Measurements from ENCODE around the gene NSUN6. TPM values are rescaled to one million over a fixed set of nuclear protein-coding genes. Genes with fewer than 3 reads are reported as not detected.
"Not testable (repeated sequence)": the region's sequence is repeated elsewhere in the genome, so short reads cannot be mapped to it uniquely, and the experiment has no call there.

Gene NSUN6
- polyA plus RNA-seq, 6 donors from 2014 or later = 4.1 to 11.8 (median 7.8) TPM

DNA sequence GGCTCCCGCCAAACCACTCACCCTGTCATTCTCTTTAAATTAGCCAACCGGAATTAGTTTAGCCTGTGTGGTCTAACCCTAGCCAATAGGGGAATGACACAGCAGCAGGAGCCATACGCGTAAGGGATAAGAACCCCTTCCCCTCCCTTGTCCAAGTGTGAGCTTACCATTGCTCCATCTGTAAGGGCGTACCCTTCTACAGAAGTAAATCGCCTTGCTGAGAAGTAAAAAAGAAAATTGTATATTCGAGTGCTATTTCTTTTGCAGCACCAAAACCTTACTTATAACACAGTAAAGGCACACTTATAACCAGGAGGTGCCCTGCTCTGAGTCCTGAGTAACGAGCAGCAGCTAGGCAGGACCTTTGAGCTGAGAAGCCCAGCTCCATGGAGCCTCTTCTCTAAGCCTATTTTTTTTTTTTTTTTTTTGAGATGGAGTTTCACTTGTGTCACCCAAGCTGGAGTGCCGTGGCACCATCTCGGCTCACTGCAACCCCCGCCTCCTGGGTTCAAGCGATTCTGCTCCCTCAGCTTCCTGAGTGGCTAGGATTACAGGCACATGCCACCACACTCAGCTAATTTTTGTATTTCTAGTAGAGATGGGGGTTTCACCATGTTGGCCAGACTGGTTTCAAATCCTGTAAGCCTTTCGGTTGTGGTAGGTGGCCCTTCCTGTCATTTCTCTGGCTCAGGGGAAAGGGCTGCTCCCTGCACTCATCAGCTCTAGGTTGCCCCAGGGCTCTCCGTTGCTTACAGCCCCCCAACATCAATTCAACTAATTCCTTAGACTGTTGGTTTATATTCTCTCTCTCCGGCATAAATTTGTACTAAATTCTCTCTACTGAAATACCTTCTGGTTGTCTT is 73.3 kb downstream of the NSUN6 start:
- no peaks in the 10 kb centered on the region for H3K27me3 Mint-ChIP-seq
- H3K4me1 Mint-ChIP-seq = peaks cover 0 to under 1% (median 0%) of the 10 kb centered on the region in 3 donors
- DNase-seq = no peak
- no peak for ATAC-seq (ENCODE audit: low read depth in 2 of 2)
- H3K4me3 Mint-ChIP-seq = no peak overlapping the region
- peaks cover 55 to 67% of the 10 kb centered on the region in 2 donors for H3K36me3 Mint-ChIP-seq
- peaks cover 1 to 15% (median 10%) of the 10 kb centered on the region in 7 donors for H3K9me3 Mint-ChIP-seq
- H3K27ac Mint-ChIP-seq = no peak overlapping the region

GRCh38 chr10:18576586-18576985 is 74.8 kb downstream of the NSUN6 start:
- Mint-ChIP-seq H3K27ac (no peak overlapping the region), H3K4me1 (no peaks in the 10 kb centered on the region), H3K27me3 (no peaks in the 10 kb centered on the region), H3K9me3 (peaks cover 1 to 15% (median 10%) of the 10 kb centered on the region in 7 donors), H3K4me3 (no peak overlapping the region), H3K36me3 (peaks cover 49 to 54% of the 10 kb centered on the region in 2 donors)
- ATAC-seq (ENCODE audit: low read depth in 2 of 2) (no peak), DNase-seq (no peak)

DNA sequence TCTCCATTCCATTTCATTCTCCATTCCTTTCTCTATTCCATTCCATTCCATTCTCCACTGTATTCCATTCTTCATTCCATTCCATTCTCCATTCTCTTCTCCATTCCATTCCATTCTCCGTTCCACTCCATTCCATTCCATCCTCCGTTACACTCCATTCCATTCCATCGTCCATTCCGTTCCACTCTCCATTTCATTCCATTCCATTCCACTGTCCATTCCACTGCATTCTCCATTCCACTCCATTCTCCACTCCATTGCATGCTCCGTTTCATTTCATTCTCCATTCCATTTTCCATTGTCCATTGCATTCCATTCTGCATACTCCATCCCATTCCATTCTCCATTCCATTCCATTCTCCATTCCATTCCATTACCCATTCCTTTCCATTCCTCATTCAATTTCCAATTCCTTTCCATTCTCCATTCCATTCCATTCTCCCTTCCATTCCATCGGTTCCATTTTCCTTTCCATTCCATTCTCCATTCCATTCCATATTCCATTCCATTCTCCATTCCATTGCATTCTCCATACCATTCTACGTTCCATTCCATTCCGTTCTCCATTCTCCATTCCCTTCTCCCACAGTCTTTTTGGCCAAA is 78.3 kb downstream of the NSUN6 start:
- Mint-ChIP-seq H3K4me3 (no peak overlapping the region), H3K4me1 (no peaks in the 10 kb centered on the region), H3K27ac (no peak overlapping the region), H3K27me3 (no peaks in the 10 kb centered on the region), H3K36me3 (peaks cover 22 to 28% of the 10 kb centered on the region in 2 donors), H3K9me3 (peaks cover 1 to 8% (median 5%) of the 10 kb centered on the region in 7 donors)
- no peak for DNase-seq
- no peak for ATAC-seq (ENCODE audit: low read depth in 2 of 2)

DNA sequence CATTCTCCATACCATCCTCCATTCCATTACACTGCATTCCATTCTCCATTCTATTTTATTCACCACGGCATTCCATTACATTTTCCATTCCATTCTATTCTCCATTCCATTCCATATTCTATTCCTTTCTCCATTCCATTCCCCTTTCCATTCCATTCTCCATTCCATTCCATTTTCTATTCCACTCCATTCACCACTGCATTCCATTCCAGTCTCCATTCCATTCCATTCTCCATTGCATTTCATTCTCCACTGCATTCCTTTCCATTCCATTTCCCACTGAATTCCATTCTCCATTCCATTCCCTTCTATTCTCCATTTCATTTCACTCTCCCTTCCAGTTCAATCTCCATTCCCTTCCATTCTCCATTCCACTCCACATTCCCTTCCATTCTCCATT is 79.6 kb downstream of the NSUN6 start:
- peaks cover 0 to 5% (median 0%) of the 10 kb centered on the region in 7 donors for H3K9me3 Mint-ChIP-seq
- DNase-seq = no peak
- no peaks in the 10 kb centered on the region for H3K27me3 Mint-ChIP-seq
- H3K36me3 Mint-ChIP-seq = peaks cover 11 to 18% of the 10 kb centered on the region in 2 donors
- no peaks in the 10 kb centered on the region for H3K4me1 Mint-ChIP-seq
- no peak overlapping the region for H3K4me3 Mint-ChIP-seq
- no peak for ATAC-seq (ENCODE audit: low read depth in 2 of 2)
- H3K27ac Mint-ChIP-seq = no peak overlapping the region

DNA sequence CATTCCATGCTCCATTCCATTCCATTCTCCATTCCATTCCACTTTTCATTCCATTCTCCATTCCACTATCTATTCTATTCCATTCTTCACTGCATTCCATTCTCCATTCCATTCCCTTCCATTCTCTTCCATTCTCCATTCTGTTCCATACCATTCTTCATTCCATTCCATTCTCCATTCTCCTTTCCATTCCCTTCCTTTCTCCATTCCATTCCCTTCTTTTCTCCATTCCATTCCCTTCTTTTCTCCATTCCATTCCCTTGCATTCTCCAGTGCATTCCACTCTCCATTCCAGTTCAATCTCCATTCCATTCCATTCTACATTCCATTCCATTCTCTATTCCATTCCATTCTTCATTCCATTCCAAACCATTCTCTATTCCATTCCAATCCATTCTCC is 80.3 kb downstream of the NSUN6 start:
- DNase-seq = no peak
- ATAC-seq (ENCODE audit: low read depth in 2 of 2) = no peak
- Mint-ChIP-seq H3K27me3 (no peaks in the 10 kb centered on the region), H3K4me1 (no peaks in the 10 kb centered on the region), H3K36me3 (peaks cover 7 to 14% of the 10 kb centered on the region in 2 donors), H3K27ac (no peak overlapping the region), H3K4me3 (no peak overlapping the region), H3K9me3 (peaks cover 0 to 3% (median 0%) of the 10 kb centered on the region in 7 donors)

- H3K27ac Mint-ChIP-seq; H3K9me3 Mint-ChIP-seq; ATAC-seq (ENCODE audit: low read depth in 2 of 2); H3K27me3 Mint-ChIP-seq; H3K4me3 Mint-ChIP-seq; H3K36me3 Mint-ChIP-seq; DNase-seq; H3K4me1 Mint-ChIP-seq: not testable (repeated sequence)
Observed at GRCh38 chr10:18570386-18570785, 81.0 kb downstream of the NSUN6 start.

DNA sequence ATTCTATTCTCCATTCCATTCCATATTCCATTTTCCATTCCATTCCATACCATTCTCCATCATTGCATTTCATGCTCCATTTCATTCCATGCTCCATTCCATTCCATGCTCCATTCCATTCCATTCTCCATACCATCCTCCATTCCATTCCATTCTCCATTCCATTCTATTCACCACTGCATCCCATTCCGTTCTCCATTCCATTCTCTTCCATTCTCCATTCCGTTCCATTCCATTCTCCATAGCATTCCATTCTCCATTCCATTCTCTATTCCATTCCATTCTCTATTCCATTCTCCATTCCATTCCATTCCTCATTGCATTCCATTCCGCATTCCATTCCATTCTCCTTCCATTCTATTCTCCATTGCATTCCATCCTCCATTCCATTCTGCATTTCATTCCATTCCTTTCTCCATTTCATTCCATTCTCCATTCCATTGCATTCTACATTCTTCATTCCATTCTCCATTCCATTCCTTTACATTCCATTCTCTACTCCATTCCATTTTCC is 84.0 kb downstream of the NSUN6 start:
- H3K27me3 Mint-ChIP-seq = no peaks in the 10 kb centered on the region
- DNase-seq (no peak), ATAC-seq (ENCODE audit: low read depth in 2 of 2) (no peak)
- H3K36me3 Mint-ChIP-seq = no peaks in the 10 kb centered on the region
- H3K4me3 Mint-ChIP-seq = no peak overlapping the region
- no peak overlapping the region for H3K27ac Mint-ChIP-seq
- no peaks in the 10 kb centered on the region for H3K9me3 Mint-ChIP-seq
- H3K4me1 Mint-ChIP-seq = no peaks in the 10 kb centered on the region

GRCh38 chr10:18566177-18566576 is 85.2 kb downstream of the NSUN6 start:
- no peaks in the 10 kb centered on the region for H3K36me3 Mint-ChIP-seq
- no peak overlapping the region for H3K27ac Mint-ChIP-seq
- no peaks in the 10 kb centered on the region for H3K4me1 Mint-ChIP-seq
- no peak overlapping the region for H3K4me3 Mint-ChIP-seq
- no peaks in the 10 kb centered on the region for H3K27me3 Mint-ChIP-seq
- no peaks in the 10 kb centered on the region for H3K9me3 Mint-ChIP-seq
- no peak for ATAC-seq (ENCODE audit: low read depth in 2 of 2)
- no peak for DNase-seq

GRCh38 chr10:18565006-18565405 is 86.4 kb downstream of the NSUN6 start:
- no peaks in the 10 kb centered on the region for H3K4me1 Mint-ChIP-seq
- H3K4me3 Mint-ChIP-seq = no peak overlapping the region
- no peaks in the 10 kb centered on the region for H3K27me3 Mint-ChIP-seq
- no peak overlapping the region for H3K27ac Mint-ChIP-seq
- no peaks in the 10 kb centered on the region for H3K9me3 Mint-ChIP-seq
- no peaks in the 10 kb centered on the region for H3K36me3 Mint-ChIP-seq
- no peak for DNase-seq
- ATAC-seq (ENCODE audit: low read depth in 2 of 2) = no peak

DNA sequence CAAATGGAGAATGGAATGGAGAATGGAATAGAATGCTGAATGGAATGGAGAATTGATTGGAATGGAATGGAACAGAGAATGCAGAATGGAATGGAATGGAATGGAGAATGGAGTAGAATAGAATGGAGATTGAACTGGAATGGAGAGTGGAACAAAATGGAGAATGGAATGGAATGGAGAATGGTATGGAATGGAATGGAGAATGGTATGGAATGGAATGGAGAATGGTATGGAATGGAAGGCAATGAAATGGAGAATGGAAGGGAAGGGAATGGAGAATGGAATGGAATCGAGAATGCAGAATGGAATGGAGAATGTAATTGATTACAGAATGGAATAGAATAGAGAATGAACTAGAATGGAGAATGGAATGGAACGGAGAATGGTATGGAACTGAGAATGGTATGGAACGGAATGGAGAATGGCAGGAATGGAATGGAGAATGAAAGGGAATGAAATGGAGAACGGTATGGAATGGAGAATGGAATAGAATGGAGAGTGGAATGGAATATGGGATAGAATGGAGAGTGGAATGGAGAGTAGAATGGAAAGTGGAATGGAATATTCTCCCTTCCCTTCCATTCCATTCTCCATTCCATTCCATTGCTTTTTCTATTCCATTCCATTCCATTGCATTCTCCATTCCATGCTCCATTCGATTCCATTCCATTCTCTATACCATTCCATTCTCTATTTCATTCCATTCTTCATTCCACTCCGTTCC is 88.2 kb downstream of the NSUN6 start:
- ATAC-seq (ENCODE audit: low read depth in 2 of 2) (no peak), DNase-seq (no peak)
- Mint-ChIP-seq H3K4me3 (no peak overlapping the region), H3K27me3 (no peaks in the 10 kb centered on the region), H3K27ac (no peak overlapping the region), H3K9me3 (no peaks in the 10 kb centered on the region), H3K4me1 (no peaks in the 10 kb centered on the region), H3K36me3 (no peaks in the 10 kb centered on the region)

DNA sequence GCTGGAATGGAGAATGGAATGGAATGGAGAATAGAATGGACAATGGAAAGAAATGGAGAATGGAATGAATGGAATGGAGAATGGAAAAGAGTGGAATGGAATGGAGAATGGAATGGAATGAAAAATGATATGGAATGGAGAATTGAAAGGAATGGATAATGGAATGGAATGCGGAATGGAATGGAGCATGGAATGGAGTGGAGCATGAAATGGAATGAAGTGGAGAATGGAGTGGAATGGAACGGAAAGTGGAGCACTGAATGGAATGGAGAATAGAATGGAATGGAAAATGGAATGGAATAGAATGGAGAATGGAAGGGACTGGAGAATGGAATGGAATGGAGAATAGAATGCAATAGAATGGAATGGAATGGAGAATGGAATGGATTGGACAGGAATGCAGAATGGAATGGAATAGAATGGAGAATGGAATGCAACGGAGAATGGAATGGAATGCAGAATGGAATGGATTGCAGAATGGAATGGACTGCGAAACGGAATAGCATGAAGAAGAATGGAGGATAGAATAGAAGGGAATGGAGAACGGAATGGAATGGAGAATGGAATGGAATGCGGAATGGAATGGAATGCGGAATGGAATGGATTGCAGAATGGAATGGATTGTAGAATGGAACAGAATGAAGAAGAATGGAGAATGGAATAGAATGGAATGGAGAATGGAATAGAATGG is 89.4 kb downstream of the NSUN6 start:
- Mint-ChIP-seq H3K9me3 (no peaks in the 10 kb centered on the region), H3K27ac (no peak overlapping the region), H3K4me3 (no peak overlapping the region), H3K4me1 (no peaks in the 10 kb centered on the region), H3K27me3 (no peaks in the 10 kb centered on the region), H3K36me3 (no peaks in the 10 kb centered on the region)
- no peak for DNase-seq
- no peak for ATAC-seq (ENCODE audit: low read depth in 2 of 2)

DNA sequence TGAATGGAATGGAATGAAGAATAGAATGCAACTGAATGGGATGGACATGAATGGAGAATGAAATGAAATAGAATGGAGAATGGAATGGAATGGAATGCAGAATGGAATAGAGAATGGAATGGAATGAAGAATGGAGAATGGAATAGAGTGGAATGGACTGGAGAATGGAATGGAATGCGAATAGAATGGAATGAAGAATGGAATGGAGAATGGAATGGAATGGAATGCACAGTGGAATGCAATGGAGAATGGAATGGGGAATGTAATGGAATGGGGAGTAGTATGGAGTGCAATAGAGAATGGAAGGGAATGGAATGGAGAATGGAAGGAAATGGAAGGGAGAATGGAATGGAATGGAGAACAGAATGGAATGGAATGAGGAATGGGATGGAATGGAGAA is 93.4 kb downstream of the NSUN6 start:
- Mint-ChIP-seq H3K4me3 (no peak overlapping the region), H3K27me3 (no peaks in the 10 kb centered on the region), H3K9me3 (no peaks in the 10 kb centered on the region), H3K36me3 (no peaks in the 10 kb centered on the region), H3K4me1 (no peaks in the 10 kb centered on the region), H3K27ac (no peak overlapping the region)
- DNase-seq (no peak), ATAC-seq (ENCODE audit: low read depth in 2 of 2) (no peak)

DNA sequence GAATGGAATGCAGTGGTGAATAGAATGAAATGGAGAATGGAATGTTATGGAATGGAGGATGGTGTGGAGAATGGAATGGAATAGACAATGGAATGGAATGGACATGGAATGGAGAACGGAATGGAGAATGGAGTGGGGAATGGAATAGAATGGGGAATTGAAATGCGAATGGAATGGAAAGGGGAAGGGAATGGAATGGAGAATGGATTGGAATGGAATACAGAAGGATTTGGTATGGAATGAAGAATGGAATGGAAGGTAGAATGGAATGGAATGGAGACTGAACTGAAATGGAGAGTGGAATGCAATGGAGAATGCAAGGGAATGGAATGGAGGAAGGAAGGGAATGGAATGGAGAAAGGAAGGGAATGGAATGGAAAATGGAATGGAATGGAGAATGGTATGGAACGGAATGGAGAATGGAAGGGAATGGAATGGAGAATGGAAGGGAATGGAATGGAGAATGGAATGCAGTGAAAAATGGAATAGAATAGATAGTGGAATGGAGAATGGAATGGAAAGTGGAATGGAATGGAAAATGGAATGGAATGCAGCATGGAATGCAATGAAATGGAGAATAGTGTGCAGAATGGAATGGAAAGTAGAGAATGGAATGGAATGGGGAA is 94.8 kb downstream of the NSUN6 start:
- no peak for DNase-seq
- Mint-ChIP-seq H3K4me3 (no peak overlapping the region), H3K9me3 (no peaks in the 10 kb centered on the region), H3K36me3 (no peaks in the 10 kb centered on the region), H3K27me3 (no peaks in the 10 kb centered on the region), H3K4me1 (no peaks in the 10 kb centered on the region), H3K27ac (no peak overlapping the region)
- ATAC-seq (ENCODE audit: low read depth in 2 of 2) = no peak
